Aorta (tissue), 5 donors: ENCODE results near the gene INSM1. TPM values are rescaled to one million over a fixed set of nuclear protein-coding genes. Genes with fewer than 3 reads are reported as not detected.

ENCODE experiments used
- ATAC-seq: fragments of 200-7000 bp; cut with Tn5 transposase; one replicate; pipeline ENCODE4 v1.9.1; 2022; ENCODE audit warnings: moderate library complexity; ENCODE audit not compliant: low FRiP score
- DNase-seq, 2 donors: peaks; one replicate each; pipeline ENCODE4 v3.0.0-alpha.2; 2020
- H3K27ac ChIP-seq, 2 donors: one replicate each; pipeline ENCODE4 v1.5.1; 2013; ENCODE audit warnings: low read length in 2 of 2, mild to moderate bottlenecking in 2 of 2, moderate library complexity in 2 of 2, control low read depth in 1 of 2, inconsistent platforms in 1 of 2, low read depth in 1 of 2
- H3K27me3 ChIP-seq, 2 donors: one replicate each; pipeline ENCODE4 v1.6.1; 2013; ENCODE audit warnings: control low read depth in 1 of 2, low read length in 1 of 2, mild to moderate bottlenecking in 1 of 2, moderate library complexity in 1 of 2; ENCODE audit not compliant: insufficient read depth in 2 of 2, control insufficient read depth in 1 of 2
- H3K36me3 ChIP-seq, 2 donors: one replicate each; pipeline ENCODE4 v1.6.1; 2013; ENCODE audit warnings: control low read depth in 1 of 2, low read length in 1 of 2, mild to moderate bottlenecking in 1 of 2; ENCODE audit not compliant: insufficient read depth in 2 of 2, control insufficient read depth in 1 of 2
- H3K4me1 ChIP-seq, 2 donors: one replicate each; pipeline ENCODE4 v1.6.1; 2013; ENCODE audit warnings: low read length in 2 of 2, control low read depth in 1 of 2, mild to moderate bottlenecking in 1 of 2, moderate library complexity in 1 of 2; ENCODE audit not compliant: insufficient read depth in 2 of 2, control insufficient read depth in 1 of 2
- H3K4me3 ChIP-seq, 2 donors: one replicate each; pipeline ENCODE4 v1.5.1; 2013; ENCODE audit warnings: low read length in 2 of 2, control low read depth in 1 of 2, mild to moderate bottlenecking in 1 of 2
- H3K9me3 ChIP-seq: one replicate; pipeline ENCODE4 v1.6.1; 2013; ENCODE audit warnings: mild to moderate bottlenecking, low read length; ENCODE audit not compliant: control insufficient read depth
- WGBS, 2 donors: extraction: QIAGEN DNeasy Blood & Tissue Kit; methylation state at CpG; one replicate each; pipeline ENCODE4 v1.1.7; 2013; 5-methylcytosine and 5-hydroxymethylcytosine counted together
- intact Hi-C, 2 donors: fragments of 100-400 bp; cut with DNase I; formaldehyde crosslinking; loops; one replicate each; pipeline versions ENCODE4 v1.14.2 to v1.15.0; 2022
- polyA plus RNA-seq, 2 donors: library from polyadenylated mRNA; stranded (reverse); fragments of 200-250 nt; gene quantifications; one replicate each; pipeline ENCODE4 v1.2.3, GENCODE V29; 2013
- total RNA-seq, 2 donors: library from RNA; stranded (reverse); fragmentation: NEBNext Ultra II Directional; extraction: Animal tissue kit (Norgen Biotek cat#: 25700); gene quantifications; one replicate each; pipeline ENCODE4 v1.2.1, GENCODE V29; 2021
- donor health status: healthy with polysubstance abuse.
- donor health status: Bipolar disorder and iron deficiency.
- donor health status: DM: no; HTN: no; CAD: no.
- donor health status: DM: no; HTN: no; CAD: no.
- donor health status: DM: yes; HTN: yes; CAD: no.

Gene INSM1
- total and polyA plus RNA-seq, 4 donors = 0.25 TPM; not detected in 3

DNA sequence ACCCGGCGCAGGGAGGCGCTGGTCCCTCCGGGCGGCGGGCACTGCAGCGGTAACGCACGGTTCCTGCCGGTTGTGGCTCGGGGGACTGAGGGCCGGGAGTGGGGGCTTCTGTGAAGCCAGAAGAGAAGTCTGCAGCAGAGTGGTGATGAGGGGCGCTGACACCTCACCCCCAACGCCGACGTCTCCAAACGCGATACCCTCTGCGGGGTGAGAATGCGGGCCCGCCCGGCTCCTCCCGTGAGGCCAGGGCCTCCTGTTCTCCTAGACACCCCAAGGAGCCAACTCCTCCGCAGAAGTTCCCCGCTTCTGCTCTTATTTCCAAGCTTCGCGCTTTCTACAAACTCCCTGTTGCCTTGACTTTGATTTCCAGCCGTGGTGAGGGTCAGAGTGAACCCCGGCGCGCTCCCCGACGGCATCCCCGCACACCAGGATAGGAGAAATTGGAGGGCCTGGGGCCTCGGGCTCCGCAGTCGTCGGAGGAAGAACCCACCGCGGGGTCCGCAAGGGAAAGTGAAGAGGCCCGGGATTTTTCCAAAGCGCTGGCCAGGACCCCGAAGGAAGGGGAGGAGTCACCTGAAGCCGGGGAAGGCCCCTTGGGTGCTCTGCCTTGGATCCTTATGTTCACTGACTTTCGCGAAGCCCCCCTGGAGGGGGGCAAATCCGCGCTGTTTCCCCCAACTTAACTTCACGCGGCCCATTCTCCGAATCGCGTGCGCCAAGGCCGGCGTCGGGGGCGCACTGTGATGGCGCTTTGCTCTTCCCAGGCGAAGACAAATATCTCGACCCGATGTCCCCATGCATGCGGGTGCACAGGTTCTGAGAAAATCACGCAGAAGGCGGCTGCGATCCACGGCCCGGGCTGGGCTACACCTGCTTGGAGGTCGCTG, 3.1 kb upstream of the INSM1 start:
- Histone ChIP-seq H3K9me3 (no peaks in the 10 kb centered on the region), H3K36me3 (no peaks in the 10 kb centered on the region), H3K27me3 (no peaks in the 10 kb centered on the region), H3K4me1 (peaks cover 0 to 2% of the 10 kb centered on the region in 2 donors), H3K27ac (no peak overlapping the region), H3K4me3 (no peak overlapping the region)
- ATAC-seq (no peak), DNase-seq (no peak)
- 3 to 4% methylated on average over 70 of the region's 70 CpGs for WGBS, 2 donors
- intact Hi-C loops = no loop called here

DNA sequence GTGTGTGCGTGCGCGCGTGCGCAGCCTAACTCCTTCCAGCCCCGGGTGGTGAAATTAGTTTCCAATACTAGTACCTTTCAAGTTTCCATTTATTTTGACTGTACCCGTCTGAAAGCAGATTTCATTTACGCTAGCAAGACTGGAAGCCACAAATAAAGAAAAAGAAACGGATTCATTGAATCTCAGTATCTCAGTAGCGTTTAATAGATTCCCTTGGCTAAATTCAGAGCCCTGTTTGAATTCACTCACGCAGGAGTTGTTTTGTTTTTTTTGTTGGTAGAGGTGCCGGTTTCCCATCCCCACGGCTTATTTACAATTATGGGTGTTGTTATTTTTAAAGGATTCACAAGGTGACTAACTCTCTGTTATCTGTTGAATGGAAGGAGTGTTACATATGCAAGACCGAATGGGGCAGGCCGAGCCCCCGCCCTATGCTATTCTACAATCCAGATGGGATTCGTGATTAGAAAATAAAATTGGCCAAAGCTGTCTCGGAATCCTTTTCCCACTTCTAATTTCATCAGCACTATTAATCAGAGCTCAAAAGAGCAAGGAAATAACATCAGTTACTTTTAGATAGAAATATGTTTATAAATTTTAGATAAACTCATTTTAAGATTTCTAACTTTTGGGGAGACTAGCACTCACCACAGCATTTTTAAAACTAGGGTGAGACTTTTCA, 2.3 kb upstream of the INSM1 start:
- WGBS, 2 donors = 7 to 11% methylated on average over 18 of the region's 18 CpGs
- Histone ChIP-seq H3K27ac (no peak overlapping the region), H3K4me3 (no peak overlapping the region), H3K4me1 (no peaks in the 10 kb centered on the region), H3K36me3 (no peaks in the 10 kb centered on the region), H3K27me3 (no peaks in the 10 kb centered on the region), H3K9me3 (no peaks in the 10 kb centered on the region)
- no peak for ATAC-seq
- DNase-seq = no peak
- intact Hi-C loops = no loop called here

- Histone ChIP-seq H3K4me1 (no peaks in the 10 kb centered on the region), H3K4me3 (no peak overlapping the region)
- 3% methylated on average over 16 to 19 of the region's 19 CpGs for WGBS, 2 donors
Observed at GRCh38 chr20:20366551-20366875, 1.4 kb upstream of the INSM1 start.

DNA sequence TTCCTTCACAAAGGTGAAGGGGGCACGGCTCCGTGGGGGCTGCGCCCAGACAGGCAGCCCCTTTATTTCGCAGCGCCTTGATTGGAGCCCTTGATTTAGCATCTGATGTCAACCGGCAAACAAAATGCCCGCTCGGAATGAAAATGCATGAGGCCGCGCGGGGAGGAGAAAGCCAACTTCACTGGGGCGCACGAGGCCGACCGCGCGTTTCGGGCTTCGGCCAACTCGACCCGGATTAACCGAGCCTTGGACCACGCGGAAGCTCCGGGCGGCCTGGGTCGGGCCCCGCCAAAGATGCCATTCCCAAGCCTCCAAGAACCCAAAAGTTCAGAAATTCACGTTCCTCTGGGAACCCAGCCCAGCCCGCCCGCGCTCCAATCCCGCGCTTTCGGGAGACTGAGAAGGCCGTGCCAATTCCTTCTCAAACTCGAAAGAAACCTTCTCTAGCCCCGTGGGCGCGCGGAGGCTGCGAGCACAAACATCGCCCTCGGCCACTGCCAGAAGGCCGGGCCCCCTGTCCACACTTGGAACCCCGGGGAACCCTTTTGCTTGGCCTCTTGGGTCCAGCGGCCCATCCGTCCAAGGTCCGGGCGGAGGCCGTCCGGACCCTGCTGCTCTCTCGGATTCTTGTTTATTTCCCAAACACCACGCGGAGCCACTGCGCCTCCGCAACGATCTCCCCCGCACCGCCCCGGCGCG, 879 bp upstream of the INSM1 start:
- Histone ChIP-seq H3K36me3 (no peaks in the 10 kb centered on the region), H3K4me3 (peak overlapping the region in 1 of 2 donors; percentile 16), H3K4me1 (no peaks in the 10 kb centered on the region), H3K27me3 (no peaks in the 10 kb centered on the region), H3K9me3 (no peaks in the 10 kb centered on the region), H3K27ac (no peak overlapping the region)
- 1 to 2% methylated on average over 63 of the region's 63 CpGs for WGBS, 2 donors
- intact Hi-C loops = no loop called here
- ATAC-seq (no peak), DNase-seq (no peak)

More at GRCh38 chr20:20366551-20366875, 1.4 kb upstream of the INSM1 start:
- no peak overlapping the region for H3K27ac ChIP-seq
- H3K27me3 ChIP-seq = no peaks in the 10 kb centered on the region
- intact Hi-C loops = no loop called here
- no peaks in the 10 kb centered on the region for H3K36me3 ChIP-seq
- no peaks in the 10 kb centered on the region for H3K9me3 ChIP-seq
- no peak for DNase-seq
- no peak for ATAC-seq

DNA sequence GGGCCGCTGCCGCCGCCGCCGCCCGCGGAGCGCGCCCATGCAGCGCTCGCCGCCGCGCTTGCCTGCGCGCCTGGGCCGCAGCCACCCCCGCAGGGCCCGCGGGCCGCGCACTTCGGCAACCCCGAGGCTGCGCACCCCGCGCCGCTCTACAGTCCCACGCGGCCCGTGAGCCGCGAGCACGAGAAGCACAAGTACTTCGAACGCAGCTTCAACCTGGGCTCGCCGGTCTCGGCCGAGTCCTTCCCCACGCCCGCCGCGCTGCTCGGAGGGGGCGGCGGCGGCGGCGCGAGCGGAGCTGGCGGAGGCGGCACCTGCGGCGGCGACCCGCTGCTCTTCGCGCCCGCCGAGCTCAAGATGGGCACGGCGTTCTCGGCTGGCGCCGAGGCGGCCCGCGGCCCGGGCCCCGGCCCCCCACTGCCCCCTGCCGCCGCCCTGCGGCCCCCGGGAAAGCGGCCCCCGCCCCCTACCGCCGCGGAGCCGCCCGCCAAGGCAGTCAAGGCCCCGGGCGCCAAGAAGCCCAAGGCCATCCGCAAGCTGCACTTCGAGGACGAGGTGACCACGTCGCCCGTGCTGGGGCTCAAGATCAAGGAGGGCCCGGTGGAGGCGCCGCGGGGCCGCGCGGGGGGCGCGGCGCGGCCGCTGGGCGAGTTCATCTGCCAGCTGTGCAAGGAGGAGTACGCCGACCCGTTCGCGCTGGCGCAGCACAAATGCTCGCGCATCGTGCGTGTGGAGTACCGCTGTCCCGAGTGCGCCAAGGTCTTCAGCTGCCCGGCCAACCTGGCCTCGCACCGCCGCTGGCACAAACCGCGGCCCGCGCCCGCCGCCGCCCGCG, 730 bp downstream of the INSM1 start:
- no peaks in the 10 kb centered on the region for H3K4me1 ChIP-seq

GRCh38 chr20:20369250-20370093, 1.6 kb downstream of the INSM1 start:
- H3K36me3 ChIP-seq = no peaks in the 10 kb centered on the region
- no peak overlapping the region for H3K27ac ChIP-seq
- intact Hi-C loops = no loop called here
- no peaks in the 10 kb centered on the region for H3K4me1 ChIP-seq
- ATAC-seq = no peak
- 1 to 3% methylated on average over 71 to 86 of the region's 86 CpGs for WGBS, 2 donors
- H3K9me3 ChIP-seq = no peaks in the 10 kb centered on the region
- peaks cover 0 to 3% of the 10 kb centered on the region in 2 donors for H3K27me3 ChIP-seq
- DNase-seq = no peak
- no peak overlapping the region for H3K4me3 ChIP-seq

More for the DNA sequence above, 730 bp downstream of the INSM1 start:
- Histone ChIP-seq H3K27me3 (no peaks in the 10 kb centered on the region), H3K27ac (no peak overlapping the region), H3K9me3 (no peaks in the 10 kb centered on the region), H3K36me3 (no peaks in the 10 kb centered on the region), H3K4me3 (peak overlapping the region in 1 of 2 donors; percentile 16)
- intact Hi-C loops = no loop called here
- WGBS, 2 donors = 1% methylated on average over 50 to 130 of the region's 130 CpGs
- DNase-seq = no peak
- ATAC-seq = no peak

DNA sequence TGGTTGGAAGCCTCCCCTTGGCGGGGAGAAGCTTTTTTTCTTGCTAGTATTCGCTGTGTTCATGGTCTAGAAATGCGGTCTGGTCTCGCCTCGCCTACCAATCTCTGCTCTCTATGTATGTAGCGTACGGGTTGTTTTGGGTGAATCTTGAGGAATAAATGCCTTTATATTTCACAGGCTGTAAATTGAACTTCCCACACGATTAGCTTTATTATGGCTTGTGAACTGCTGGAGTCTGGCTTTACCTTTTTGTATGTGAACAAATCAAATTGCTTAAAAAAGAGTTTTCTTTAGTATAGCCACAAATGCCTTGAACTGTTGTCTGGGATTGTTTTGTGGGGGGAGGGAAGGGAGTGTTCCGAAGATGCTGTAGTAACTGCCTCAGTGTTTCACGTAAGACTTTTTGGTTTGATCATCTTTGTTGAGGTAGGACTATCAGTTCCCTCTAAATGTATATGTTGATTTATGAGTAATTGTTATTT, 2.2 kb downstream of the INSM1 start:
- peaks cover 0 to 3% of the 10 kb centered on the region in 2 donors for H3K27me3 ChIP-seq
- no peak overlapping the region for H3K4me3 ChIP-seq
- intact Hi-C loops = no loop called here
- H3K9me3 ChIP-seq = no peaks in the 10 kb centered on the region
- DNase-seq (no peak), ATAC-seq (no peak)
- no peaks in the 10 kb centered on the region for H3K4me1 ChIP-seq
- no peaks in the 10 kb centered on the region for H3K36me3 ChIP-seq
- H3K27ac ChIP-seq = no peak overlapping the region
- 9 to 11% methylated on average over 10 of the region's 10 CpGs for WGBS, 2 donors
